ENCODE data around the gene SLC2A10.
A peak's percentile ranks its signal among the peaks of the same experiment; 100 is the strongest.
"Not testable (repeated sequence)": the region's sequence is repeated elsewhere in the genome, so short reads cannot be mapped to it uniquely, and the experiment has no call there.

The SLC2A10 gene

DNA sequence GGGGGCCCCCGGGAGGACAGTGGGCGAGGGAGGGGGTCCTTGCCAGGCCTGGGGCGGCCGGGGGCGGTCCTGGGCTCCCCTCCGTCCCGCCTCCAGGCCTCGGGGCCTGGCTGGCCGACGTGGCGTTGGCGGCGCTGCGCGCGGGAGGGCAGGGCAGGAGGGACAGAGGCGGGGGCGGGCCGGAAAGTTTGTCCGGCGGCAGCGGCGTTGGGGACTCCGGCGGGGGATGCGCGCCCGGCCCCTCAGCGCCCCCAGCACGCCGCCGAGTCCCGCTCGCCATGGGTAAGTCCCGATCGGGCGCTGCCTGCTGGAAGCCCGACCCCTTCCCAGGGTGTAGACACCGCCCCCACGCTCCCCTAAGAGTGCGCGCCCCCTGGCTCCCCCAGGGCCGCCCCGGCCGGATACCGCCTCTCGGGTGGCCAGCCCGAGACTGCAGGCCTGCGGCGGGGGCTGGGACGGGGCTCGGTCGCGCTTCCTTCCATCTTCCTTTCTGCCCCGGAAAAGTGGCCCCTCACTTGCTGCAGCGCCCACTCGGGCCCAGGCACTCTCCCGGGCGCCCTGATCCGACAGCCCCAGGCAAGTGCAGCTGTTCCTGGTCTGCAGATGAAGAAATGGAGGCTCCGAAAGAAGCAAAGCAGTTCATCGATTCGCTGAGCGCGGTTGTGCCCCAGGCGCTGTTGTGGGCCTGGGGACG, at the start of gene SLC2A10:
SLC2A10 (plus strand) TSS at position 191 of the 694 bp plus-strand sequence; CDS start at position 279, 88 bp downstream.
- no peak for DNase-seq

DNA sequence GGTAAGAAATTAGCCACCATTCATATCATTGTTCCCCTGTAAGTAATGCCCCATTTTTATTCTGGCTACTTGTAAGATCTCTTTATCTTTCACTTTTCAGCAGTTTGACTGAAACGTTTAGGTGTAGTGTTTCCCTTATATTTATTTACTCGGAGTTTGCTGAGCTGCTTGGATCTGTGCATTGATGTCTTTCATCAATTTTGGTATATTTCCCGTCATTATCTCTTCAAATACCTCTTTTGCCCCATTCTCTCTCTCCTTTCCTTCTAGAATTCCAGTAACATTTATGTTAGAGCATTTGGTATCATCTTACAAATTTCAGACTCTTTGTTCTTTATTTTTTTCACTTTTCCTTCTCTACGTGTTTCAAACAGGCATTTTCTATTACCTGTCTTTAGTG, 49.0 kb upstream of the SLC2A10 start:
- no peak for DNase-seq

DNA sequence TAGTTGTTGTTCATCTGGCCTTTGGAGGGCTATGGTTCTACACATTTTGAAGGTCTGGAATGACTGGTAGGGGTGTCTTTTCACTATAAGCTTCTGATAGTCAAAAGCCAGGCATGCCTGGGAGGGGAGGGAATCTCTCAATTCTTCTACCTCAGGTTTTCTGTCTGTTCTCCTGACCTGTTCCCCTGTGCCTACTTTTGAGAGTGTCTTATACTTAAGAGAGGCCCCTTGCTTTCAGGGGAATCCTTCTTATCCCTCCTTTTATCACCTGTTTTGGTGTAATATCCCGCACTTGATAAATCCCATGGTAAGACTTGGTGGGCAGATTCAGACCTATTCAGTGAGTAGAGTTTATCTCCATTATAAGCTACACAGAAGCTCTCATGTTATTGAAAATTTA, 47.8 kb upstream of the SLC2A10 start:
- no peak for DNase-seq

DNA sequence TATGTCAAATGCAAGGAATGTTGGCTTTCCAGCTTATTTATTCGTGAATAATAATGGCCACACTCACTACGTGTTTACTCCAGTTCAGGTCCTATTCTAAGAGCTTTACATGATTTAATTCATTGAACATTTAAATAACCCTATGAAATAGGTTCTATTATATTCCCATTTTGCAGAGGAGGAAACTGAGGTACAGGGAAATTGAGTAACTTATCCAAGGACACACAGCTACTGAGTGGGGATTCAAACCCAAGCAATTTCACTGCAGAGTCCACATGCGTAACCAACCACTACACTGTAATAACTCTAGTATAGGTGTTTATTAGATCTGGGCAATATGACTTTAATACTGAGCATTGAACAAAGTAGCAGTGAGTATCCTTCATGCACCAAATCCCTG, 45.9 kb upstream of the SLC2A10 start:
- DNase-seq = no peak

DNA sequence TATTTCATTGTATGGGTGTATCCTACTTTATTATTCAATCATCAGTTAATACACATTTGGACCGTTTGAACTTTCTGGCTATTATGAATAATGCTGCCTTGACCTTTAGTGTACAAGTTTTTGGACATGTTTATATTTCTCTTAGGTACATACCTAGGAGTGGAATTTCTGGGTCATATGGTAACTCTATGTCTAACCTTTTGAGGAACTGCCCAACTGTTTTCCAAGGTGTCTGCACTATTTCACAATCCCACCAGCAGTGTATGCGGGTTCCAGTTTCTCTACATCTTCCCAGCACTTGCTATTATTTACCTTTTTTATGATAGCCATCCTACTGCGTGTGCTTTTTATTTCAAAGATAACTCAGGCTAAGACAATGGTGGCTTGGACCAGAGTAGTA, 43.8 kb upstream of the SLC2A10 start:
- no peak for DNase-seq

DNA sequence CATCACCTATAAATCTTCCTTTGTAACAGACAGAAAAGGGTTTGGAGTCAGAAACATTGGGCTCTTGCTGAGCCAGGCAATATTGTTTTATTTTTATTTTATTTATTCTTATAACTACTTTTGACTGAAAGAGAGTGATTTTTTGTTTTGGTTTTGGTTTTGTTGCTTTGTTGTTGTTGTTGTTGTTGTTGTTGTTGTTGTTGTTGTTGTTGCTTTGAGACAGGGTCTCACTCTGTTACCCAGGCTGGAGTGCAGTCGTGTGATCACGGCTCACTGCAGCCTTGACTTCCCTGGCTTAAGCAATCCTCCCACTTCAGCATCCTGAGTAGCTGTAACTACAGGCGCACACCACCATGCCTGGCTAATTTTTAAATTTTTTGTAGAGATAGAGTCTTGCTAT, 43.1 kb upstream of the SLC2A10 start:
- DNase-seq = no peak

DNA sequence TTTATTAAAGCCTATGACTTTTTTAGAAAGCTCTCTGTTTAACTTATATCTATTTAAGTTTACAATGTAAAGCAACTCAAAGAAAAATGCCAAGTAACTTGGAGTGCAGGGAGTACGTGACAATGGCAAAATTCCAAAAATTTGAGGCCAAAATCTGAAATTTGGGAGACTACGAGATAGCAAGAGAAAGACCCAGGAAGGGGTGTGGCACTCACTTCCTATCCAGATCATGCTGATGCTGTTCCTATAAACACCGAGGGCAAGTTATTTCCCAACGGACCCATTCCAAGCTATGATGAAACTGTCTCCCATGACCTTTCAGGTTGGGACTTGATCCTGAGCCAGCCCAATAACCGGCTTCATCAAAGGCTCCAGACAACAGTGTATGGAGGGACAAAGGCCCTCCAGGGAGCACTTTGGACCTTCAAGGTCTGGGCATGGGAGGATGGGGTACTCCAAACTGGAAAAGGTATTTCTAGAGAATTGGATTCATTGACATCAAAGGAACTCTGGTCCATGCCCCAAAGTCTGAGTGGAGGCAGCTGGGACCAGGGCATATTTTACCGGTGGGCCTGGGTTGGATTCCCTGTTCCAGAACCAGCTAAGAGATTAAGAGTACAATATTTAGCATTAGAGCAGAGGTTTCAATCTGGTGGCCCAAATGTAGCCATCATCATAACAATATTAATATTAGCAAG, 42.5 kb upstream of the SLC2A10 start:
- DNase-seq = no peak

DNA sequence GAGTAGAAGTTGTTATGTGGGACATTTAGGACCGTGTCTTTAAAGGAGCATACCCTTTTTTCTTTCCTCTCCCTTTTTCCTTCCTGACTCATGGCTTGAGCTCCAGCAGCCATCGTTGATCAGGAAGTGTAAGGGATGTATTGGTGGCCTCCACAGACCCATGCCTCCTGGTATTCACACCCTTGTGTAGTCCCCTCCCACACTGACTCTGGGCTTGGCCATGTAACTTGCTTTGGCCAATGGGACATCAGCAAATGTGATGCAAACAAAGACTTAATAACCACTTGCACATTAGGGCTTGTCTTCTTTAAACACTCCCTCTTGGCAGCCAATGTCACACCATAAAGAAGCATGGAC, 39.2 kb upstream of the SLC2A10 start:
- no peak for DNase-seq

DNA sequence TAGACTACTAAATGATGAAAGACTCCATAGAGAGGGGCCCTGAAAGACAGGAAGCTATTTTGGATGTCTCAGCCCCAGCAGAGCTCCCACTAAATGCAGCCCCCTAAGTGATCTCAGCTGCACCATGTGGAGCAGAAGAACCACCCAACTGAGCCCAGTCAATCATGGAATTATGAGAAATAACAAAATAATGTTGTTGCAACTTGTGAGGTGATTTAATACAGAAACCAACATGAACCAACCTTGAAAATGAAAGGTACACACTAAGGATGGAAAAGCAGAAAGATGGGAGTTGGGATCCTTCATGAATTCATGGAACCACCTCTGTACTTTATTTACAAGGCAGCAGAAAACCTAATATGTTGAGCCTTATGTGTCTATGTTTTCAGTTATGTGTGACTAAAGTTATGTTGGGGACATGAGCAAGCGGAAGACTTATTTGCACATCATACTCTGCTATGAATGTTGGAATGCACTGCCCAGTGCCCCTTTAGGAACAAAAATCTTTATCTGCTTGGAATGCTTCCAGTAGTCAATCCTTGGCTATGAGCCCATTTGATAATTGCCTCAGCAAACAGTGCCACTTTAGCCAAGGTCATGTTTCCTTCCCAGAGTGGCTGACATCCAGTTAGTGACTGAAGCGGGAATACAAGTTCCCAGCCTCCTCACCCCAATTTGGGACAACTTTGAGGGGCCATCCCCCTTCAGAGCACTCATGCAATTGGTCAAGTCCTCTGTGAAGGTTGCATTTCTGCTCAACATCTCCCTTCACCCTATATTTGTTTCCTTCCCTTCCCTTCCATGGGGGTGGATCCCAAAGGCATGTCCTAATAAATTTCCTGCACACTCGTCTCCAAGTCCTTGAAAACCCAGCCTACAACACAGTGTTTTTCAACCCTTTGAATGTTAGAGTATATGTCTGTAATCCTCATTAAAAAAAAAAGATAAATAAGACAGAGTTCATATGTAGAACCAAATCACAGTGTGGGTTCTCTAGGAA, 38.6 kb upstream of the SLC2A10 start:
- no peak for DNase-seq

DNA sequence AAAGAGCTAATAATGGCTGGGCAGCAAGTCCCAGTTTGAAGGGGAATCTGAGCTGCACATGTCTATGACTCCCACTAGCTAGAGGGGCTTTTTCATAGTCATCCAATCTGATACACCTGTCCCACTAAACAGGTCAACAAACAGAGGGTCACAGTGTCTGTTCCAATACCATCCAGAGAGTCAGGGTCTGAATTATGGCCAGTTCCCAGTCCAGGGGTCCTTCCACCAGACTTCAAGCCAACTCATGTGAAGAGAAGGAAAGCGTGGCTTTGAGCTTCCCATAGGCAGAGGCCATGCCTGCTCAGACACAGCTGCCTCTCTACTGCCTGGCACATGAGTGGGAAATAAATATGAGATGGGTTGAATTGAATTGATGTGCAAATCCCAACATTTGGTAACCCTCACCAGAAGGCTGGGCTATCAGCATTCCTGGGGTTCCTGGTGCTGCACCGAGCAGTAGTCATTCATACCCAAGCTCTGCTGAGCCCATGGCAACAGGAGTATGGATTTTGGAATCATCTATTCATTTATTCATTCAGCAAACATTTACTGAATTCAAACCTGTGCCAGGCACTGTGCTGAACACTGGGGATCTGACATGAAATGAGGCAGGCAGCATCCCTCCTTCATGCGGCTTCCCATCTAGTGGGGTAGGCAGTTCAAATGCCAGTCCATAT, 37.4 kb upstream of the SLC2A10 start:
- no peak for DNase-seq

DNA sequence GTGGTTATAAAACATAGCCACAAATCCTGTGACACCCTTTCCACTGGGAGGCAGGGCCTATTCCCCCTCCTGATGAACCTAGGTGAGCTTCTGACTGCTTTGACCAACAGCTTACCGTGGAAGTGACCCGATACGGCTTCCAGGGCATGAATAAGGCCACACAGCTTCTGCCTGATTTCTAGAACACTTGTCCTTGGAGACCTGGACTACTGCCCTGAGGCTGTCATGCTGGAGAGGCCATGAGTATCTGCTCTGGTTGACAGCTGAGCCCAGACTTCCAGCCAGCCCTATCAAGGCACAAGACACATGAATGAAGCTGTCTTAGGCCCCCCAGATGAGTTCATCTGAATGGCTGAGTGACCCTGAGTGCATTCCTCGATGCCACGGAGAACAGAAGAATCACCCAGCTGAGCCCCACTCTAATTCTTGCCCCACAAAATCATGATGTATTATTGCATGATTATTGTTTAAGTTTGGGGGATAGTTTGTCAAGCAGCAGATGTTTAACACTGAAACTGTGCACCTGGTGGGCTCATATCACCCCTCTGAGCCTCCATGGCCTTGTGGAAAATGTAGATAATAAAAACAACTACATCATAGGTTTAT, 36.8 kb upstream of the SLC2A10 start:
- DNase-seq = no peak

DNA sequence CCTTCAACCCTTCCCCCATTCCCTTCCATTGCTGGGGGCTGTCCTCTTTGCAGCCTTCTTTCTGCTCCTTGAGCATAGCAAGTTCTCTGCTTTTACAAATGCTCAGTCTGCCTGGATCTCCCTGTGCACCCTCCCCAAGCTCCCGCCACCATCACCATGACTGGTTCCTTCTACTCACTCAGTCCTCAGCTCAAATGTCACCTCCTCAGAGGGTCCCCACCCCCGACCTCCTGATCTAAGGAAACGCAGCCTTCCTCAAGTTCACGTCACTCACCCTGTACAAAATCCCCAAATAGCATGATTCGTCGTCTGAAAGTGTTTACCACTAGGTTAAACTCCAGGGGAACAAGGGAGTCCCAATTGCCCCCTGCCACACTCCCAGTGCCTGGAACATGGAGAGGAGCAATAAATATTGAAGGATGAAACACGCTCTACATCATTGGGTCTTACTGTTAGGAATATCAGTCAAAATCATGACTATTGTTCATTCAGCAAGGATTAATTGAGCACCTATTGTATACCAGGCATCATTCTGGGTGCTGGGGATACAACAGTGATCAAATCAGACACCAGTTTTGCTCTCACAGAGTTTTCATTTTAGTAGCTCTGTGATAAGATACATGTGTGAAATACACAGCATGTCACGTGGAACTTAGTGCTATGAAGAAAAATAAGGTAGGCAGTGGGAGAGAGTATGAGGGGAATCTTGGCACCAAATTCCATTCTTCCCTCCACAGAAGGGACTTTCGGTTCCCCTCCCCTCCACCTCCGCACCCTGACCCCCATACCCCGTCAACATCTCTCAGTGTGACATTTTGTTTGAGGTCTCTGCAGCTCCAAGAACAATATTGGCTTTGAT, 35.8 kb upstream of the SLC2A10 start:
- DNase-seq = no peak

DNA sequence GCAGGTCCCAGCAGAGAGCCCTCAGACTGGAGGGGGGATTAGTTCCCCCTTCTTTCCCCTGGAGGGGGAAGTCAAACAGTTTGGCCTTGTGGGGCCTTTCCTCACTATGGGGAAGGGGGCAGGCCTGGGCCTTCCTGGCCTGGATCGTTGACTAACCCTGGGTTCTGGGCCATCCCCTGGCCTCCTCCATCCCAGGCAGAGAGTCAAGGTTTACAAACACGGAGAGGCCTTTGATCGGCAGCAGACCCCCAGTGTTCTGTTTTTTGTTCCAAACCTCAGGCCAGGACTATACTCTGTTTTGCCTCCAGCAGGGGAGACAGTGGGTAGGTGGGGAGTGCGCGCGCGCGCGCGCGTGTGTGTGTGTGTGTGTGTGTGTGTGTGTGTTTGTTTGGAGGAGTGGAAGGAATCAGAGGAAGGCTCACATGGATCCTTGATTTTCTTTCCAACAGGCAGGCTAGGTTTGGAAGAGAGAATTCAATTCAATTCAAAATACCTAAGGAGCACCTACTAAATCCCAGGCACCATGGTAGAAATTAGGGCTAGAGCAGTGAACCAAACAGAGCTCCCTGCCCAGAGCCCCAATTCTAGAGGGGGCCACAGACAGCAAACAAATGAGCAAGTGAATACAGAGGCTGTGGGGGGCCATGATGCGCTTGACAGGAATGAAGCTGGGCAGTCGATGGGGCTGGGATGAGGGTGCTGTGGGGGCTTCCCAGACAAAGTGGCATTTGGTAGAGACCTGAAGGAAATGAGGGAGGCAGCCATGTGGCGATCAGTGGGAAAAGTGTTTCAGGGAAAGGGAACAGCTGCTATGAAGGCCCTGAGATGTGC, 35.0 kb upstream of the SLC2A10 start:
- DNase-seq = no peak

DNA sequence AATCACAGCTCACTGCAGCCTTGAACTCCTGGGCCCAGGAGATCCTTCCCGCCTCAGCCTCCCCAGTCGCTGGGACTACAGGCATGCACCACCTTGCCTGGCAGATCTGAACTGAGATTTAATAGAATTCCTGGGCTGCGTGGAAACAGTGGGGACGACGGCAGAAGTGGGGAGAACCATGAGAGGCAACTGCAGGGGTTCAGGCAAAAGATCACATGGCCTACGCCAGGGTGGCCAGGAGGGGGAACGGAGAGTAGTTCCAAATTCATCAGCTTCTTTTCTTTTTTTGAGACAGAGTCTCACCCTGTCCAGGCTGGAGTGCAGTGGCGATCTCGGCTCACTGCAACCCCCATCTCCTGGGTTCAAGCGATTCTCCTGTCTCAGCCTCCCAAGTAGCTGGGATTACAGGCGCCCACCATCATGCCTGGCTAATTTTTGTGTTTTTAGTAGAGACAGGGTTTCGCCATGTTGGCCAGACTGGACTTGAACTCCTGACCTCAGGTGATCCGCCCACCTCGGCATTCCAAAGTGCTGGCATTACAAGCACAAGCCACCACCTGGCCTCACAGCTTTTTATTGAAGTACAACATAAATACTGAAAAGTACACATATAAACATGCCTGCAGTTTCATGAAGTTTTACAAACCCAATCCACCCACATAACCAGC, 32.7 kb upstream of the SLC2A10 start:
- DNase-seq = not testable (repeated sequence)

DNA sequence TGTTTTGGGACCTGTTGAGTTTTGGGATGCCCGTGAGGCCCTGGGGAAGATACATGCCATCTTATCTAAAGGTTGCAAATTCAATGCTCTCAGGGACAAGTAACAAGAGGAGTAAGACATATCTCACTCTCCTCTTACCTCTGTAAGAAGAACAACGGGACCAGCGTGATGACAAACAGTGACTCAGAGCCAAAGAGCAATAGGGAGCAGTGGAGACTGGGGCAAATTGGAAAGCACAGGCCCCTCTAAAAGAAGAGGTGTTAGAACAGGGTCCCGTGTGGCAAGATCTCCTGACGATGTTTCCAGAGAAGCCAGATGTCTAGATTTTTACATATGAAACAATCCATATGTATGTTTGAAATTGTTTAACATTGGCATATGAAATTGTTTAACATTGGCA, 31.8 kb upstream of the SLC2A10 start:
- DNase-seq = no peak

DNA sequence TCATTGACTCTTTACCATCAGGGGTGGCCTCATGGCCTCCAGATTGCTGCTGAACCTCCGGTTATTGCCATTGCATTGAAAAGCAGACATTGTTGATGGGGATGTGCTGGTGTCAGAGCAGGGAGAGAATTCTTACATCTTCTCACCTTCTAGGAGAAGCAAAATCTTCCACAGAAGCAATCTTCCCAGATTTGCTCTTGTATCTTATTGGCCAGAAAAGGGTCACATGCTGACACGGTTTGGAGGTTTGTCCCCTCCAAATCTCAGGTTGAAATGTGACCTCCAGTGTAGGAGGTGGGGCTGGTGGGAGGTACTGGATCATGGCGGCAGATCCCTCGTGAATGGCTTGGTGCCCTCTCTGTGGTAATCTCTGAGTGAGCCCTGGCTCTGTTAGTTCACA, 30.9 kb upstream of the SLC2A10 start:
- no peak for DNase-seq

DNA sequence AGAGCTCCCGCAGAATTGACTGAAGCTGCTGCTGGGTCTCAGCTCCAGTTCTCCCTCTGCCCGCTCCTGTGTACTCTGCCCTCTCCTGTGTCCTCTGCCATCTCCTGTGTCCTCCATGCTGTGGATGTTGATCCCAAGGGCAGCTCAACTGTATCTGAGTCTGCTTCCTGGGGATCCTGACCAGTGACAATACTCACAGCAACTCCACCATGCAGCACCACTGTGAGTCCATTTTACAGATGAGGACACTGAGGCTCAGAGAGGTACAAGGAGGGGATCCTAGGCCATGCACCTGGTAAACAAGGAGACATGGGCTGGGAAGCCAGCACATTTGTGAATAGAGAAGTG, 28.8 kb upstream of the SLC2A10 start:
- no peak for DNase-seq

DNA sequence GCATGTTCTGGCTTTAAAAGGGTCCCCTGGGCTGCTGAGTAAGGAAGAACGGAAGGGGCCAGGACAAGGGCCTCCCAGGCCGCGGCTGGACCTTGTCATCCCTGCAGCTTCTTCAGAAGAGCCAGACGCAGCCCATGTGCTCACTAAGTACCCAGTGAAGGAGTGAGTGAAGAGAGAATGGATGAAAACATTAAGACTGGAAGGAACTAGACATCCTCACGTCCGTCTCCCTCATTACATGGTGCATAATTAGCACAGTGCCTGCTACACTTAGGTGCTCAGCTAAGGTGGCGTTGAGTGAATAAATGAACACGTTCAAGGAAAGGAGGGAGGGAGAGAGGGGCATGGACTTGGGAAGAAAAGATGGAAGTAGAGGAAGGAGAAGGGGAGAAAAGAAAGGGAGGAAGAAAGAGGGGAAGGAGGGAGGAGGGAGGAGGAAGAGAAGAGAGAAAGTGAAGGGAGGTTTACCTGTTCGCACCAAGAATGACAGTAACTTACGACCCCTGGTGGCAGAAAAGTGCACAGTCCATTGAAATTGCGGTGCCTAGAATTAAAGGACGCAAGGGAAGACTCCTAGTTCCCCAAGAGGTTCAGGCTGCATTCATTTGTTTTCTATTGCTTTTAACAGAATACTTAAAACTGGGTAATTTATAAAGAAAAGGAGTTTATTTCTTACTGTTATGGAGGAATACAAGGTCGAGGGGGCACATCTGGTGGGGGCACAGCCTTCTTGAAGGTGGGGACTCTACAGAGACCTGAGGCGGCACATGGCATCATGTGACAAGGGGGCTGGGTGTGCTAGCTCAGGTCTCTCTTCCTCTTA, 28.2 kb upstream of the SLC2A10 start:
- peak; percentile 49 to 71 for DNase-seq
